ENCODE measurements around the gene FBXO31. TPM values are rescaled to one million over a fixed set of nuclear protein-coding genes. Genes with fewer than 3 reads are reported as not detected.

FBXO31 gene
- total and polyA plus RNA-seq, 2 experiments from 2014 or later: 15.4 to 26.1 TPM

GRCh38 chr16:87420026-87421002, 36.7 kb upstream of the FBXO31 start:
- Histone ChIP-seq H3K27me3 (no peaks in the 10 kb centered on the region), H3K4me3 (no peak overlapping the region), H3K27ac (no peak overlapping the region), H3K9me3 (ENCODE audit: low read depth) (no peaks in the 10 kb centered on the region), H3K4me1 (ENCODE audit: low read depth) (no peaks in the 10 kb centered on the region), H3K36me3 (peaks cover 24% of the 10 kb centered on the region)
- TF ChIP-seq CTCF (IDR thresholded peaks at IDR 0.05; ENCODE audit: low read depth, low read length): no peak
- no peak for DNase-seq (ENCODE audit: low read depth in 1 of 2, low spot score in 1 of 2)

DNA sequence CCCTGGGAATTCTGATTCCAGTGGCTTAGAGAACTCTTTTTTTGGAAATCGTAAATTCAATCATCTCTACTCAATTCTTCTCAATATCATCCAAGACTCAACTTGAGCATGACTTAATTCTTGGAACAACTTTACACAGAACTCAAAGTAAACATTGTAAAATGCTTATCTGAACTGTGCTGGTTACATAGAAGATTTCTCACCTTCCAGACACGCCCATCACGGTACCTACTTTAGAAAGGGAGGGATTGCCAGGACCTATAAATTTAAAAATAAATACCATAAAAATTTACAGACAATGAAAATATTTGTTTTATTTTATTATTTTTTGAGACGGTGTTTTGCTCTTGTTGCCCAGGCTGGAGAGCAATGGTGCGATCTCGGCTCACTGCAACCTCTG, 35.1 kb upstream of the FBXO31 start:
- Histone ChIP-seq H3K9me3 (ENCODE audit: low read depth) (no peaks in the 10 kb centered on the region), H3K4me1 (ENCODE audit: low read depth) (no peaks in the 10 kb centered on the region), H3K4me3 (no peak overlapping the region), H3K27me3 (no peaks in the 10 kb centered on the region), H3K27ac (no peak overlapping the region), H3K36me3 (peaks cover 27% of the 10 kb centered on the region)
- no peak for TF ChIP-seq CTCF (IDR thresholded peaks at IDR 0.05; ENCODE audit: low read depth, low read length)
- DNase-seq (ENCODE audit: low read depth in 1 of 2, low spot score in 1 of 2): no peak

DNA sequence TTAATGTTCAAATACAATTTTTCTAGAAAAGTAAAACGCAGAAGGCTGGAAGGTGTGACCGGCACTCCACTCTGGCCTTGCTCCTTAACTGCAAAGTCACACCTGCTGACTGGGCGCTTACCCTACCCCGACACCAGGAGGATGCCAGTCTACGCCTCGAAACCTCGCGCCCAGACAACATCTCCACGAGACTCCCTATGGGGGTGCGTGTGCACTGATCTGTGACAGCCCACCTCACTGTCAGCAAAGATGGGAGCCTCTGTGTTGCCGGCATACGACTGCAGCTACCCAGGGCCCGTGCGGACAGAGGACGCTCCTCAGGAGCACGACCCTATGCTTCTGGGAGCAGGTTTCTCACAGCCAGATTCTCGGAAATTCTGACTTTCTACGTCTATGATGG, 34.6 kb upstream of the FBXO31 start:
- H3K27me3 ChIP-seq: no peaks in the 10 kb centered on the region
- no peak overlapping the region for H3K27ac ChIP-seq
- H3K4me1 ChIP-seq (ENCODE audit: low read depth): no peaks in the 10 kb centered on the region
- H3K36me3 ChIP-seq: peaks cover 23% of the 10 kb centered on the region
- H3K9me3 ChIP-seq (ENCODE audit: low read depth): no peaks in the 10 kb centered on the region
- TF ChIP-seq CTCF (IDR thresholded peaks at IDR 0.05; ENCODE audit: low read depth, low read length): no peak
- no peak for DNase-seq (ENCODE audit: low read depth in 1 of 2, low spot score in 1 of 2)
- H3K4me3 ChIP-seq: no peak overlapping the region

DNA sequence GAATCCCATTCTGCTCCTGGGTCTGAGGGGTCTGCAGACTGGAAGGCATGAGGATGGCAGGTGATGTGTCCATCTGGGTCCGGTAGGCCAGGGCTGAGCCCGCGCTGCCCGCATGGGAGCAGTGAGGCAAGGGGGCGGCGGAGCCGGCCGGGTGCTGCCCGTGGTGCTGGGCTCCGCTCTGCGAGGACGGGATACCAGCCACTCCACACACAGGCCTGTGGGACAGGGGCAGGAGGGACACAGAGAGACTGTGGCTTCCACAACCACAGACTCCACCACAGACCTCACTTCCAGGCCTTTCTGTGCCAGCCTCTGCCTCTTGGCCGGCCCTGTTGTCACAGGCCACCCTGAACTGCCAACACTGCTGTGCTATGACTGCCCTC, 33.9 kb upstream of the FBXO31 start:
- DNase-seq (ENCODE audit: low read depth in 1 of 2, low spot score in 1 of 2): no peak
- Histone ChIP-seq H3K27me3 (no peaks in the 10 kb centered on the region), H3K9me3 (ENCODE audit: low read depth) (no peaks in the 10 kb centered on the region), H3K4me1 (ENCODE audit: low read depth) (no peaks in the 10 kb centered on the region), H3K4me3 (no peak overlapping the region), H3K27ac (no peak overlapping the region), H3K36me3 (peaks cover 25% of the 10 kb centered on the region)
- no peak for TF ChIP-seq CTCF (IDR thresholded peaks at IDR 0.05; ENCODE audit: low read depth, low read length)

DNA sequence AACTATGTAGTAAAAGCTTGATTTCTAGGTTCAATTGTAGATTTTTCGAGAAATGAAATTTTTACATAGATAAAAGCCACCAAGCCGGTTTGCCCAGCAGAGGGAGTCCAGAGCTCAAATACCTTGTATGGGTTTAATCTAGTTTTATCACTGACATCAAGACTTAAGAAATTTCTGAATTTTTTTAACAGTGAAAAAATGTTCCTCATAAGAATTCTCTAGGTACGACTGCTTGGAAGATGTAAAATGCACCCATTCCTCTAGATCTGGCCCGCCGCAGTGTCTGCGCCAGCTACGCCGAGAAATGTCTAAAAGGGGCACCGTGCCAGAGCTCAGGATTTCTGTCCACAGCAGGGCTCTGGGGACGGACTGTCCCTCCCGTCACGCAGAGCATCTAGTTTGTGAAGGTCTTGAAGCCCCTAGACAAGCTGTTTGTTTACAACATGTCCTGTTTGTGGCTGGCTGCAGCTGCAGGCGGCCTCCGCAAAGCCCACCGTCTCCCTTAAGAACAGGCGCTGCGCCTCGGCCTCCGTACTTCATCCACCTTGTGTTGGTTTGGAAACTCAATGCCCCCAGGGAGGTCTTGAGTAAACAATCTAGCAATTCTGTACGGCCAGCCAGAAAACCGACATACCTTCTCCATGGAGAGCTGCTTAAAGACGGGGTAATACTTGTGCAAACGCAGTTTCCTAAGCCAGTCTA, 33.4 kb upstream of the FBXO31 start:
- peak; percentile 79 for TF ChIP-seq CTCF (IDR thresholded peaks at IDR 0.05; ENCODE audit: low read depth, low read length)
- Histone ChIP-seq H3K4me1 (ENCODE audit: low read depth) (no peaks in the 10 kb centered on the region), H3K27me3 (no peaks in the 10 kb centered on the region), H3K4me3 (no peak overlapping the region), H3K27ac (no peak overlapping the region), H3K9me3 (ENCODE audit: low read depth) (no peaks in the 10 kb centered on the region), H3K36me3 (peaks cover 23% of the 10 kb centered on the region)
- peak in 1 of 2 donors; percentile 75 for DNase-seq (ENCODE audit: low read depth in 1 of 2, low spot score in 1 of 2)
